Nephron progenitor cell (in vitro differentiated cells): Measurements from ENCODE around the gene ZC3H12A.

Source experiments
- DNase-seq: peaks from one replicate; pipeline ENCODE4 v3.0.0; 2021
- H3K27ac Mint-ChIP-seq: 2 replicates; pipeline ENCODE4 v1.8.0; 2021; ENCODE audit warnings: mild to moderate bottlenecking, moderate library complexity, mixed read lengths
- H3K27me3 Mint-ChIP-seq: 2 replicates; pipeline ENCODE4 v1.8.0; 2021; ENCODE audit warnings: mild to moderate bottlenecking, low read depth, mixed read lengths; ENCODE audit not compliant: poor library complexity
- H3K36me3 Mint-ChIP-seq: 2 replicates; pipeline ENCODE4 v1.8.0; 2021; ENCODE audit warnings: low read depth, mixed read lengths
- H3K4me1 Mint-ChIP-seq: 2 replicates; pipeline ENCODE4 v1.8.0; 2021; ENCODE audit warnings: mixed read lengths
- H3K4me3 Mint-ChIP-seq: 2 replicates; pipeline ENCODE4 v1.8.0; 2021; ENCODE audit warnings: mild to moderate bottlenecking, moderate library complexity, mixed read lengths
- H3K9me3 Mint-ChIP-seq: 2 replicates; pipeline ENCODE4 v1.8.0; 2021; ENCODE audit warnings: mild to moderate bottlenecking, moderate library complexity, mixed read lengths
- CTCF ChIP-seq: fragments of 200-600 bp; sonication (generic); IDR thresholded peaks from 2 replicates; pipeline ENCODE4 v1.5.0; 2021; ENCODE audit warnings: antibody characterized with exemption

The ZC3H12A gene

GRCh38 chr1:37533317-37534093, 59.1 kb downstream of the ZC3H12A start:
- no peaks in the 10 kb centered on the region for H3K27me3 Mint-ChIP-seq
- H3K4me3 Mint-ChIP-seq: no peak overlapping the region
- no peak for TF ChIP-seq CTCF
- H3K4me1 Mint-ChIP-seq: peaks cover 4% of the 10 kb centered on the region
- H3K36me3 Mint-ChIP-seq: peaks cover 37% of the 10 kb centered on the region
- peak overlapping the region; percentile 78 for H3K27ac Mint-ChIP-seq
- DNase-seq: no peak
- no peaks in the 10 kb centered on the region for H3K9me3 Mint-ChIP-seq
